ENCODE measurements around the gene CD2BP2.
A peak's percentile ranks its signal among the peaks of the same experiment; 100 is the strongest.
"Not testable (repeated sequence)": the region's sequence is repeated elsewhere in the genome, so short reads cannot be mapped to it uniquely, and the experiment has no call there.

Gene CD2BP2

GRCh38 chr16:30346286-30346685 lies 8.8 kb downstream of the CD2BP2 start:
- no peak for TF ChIP-seq CTCF (conservative IDR thresholded peaks at IDR 0.05; ENCODE audit: low read length)
- DNase-seq (ENCODE audit: low read depth) = no peak
- no peak overlapping the region for H3K4me3 ChIP-seq (ENCODE audit: low read length)

- DNase-seq (ENCODE audit: low read depth); H3K4me3 ChIP-seq (ENCODE audit: low read length): not testable (repeated sequence)
Measured at GRCh38 chr16:30343491-30343820, 11.7 kb downstream of the CD2BP2 start.

- TF ChIP-seq CTCF (conservative IDR thresholded peaks at IDR 0.05; ENCODE audit: low read length) = no peak
- DNase-seq (ENCODE audit: low read depth) = no peak
- H3K4me3 ChIP-seq (ENCODE audit: low read length) = no peak overlapping the region
Measured at GRCh38 chr16:30342751-30343490, 12.2 kb downstream of the CD2BP2 start.

GRCh38 chr16:30341971-30342370 lies 13.1 kb downstream of the CD2BP2 start:
- peak; percentile 9; the same call in 1 of the 2 replicates for TF ChIP-seq CTCF (conservative IDR thresholded peaks at IDR 0.05; ENCODE audit: low read length)
- DNase-seq (ENCODE audit: low read depth); H3K4me3 ChIP-seq (ENCODE audit: low read length): not testable (repeated sequence)

GRCh38 chr16:30340621-30341020 lies 14.5 kb downstream of the CD2BP2 start:
- no peak for DNase-seq (ENCODE audit: low read depth)

GRCh38 chr16:30338715-30339114 lies 16.4 kb downstream of the CD2BP2 start:
- not testable (repeated sequence) for DNase-seq (ENCODE audit: low read depth); H3K4me3 ChIP-seq (ENCODE audit: low read length)

More at GRCh38 chr16:30340621-30341020, 14.5 kb downstream of the CD2BP2 start:
- no peak overlapping the region for H3K4me3 ChIP-seq (ENCODE audit: low read length)
- TF ChIP-seq CTCF (conservative IDR thresholded peaks at IDR 0.05; ENCODE audit: low read length) = no peak

- DNase-seq (ENCODE audit: low read depth); H3K4me3 ChIP-seq (ENCODE audit: low read length): not testable (repeated sequence)
Measured at GRCh38 chr16:30337964-30338357, 17.1 kb downstream of the CD2BP2 start.

- TF ChIP-seq CTCF (conservative IDR thresholded peaks at IDR 0.05; ENCODE audit: low read length) = no peak
- peak; percentile 32 for DNase-seq (ENCODE audit: low read depth)
- peak overlapping the region; percentile 60 for H3K4me3 ChIP-seq (ENCODE audit: low read length)
Measured at GRCh38 chr16:30335598-30336474, 19.3 kb downstream of the CD2BP2 start.

- peak; percentile 72 for DNase-seq (ENCODE audit: low read depth)
- H3K4me3 ChIP-seq (ENCODE audit: low read length) = peak overlapping the region; percentile 70
Measured at GRCh38 chr16:30335028-30335597, 20.0 kb downstream of the CD2BP2 start.

GRCh38 chr16:30334473-30334989 lies 20.6 kb downstream of the CD2BP2 start:
- H3K4me3 ChIP-seq (ENCODE audit: low read length) = peak overlapping the region; percentile 70
- DNase-seq (ENCODE audit: low read depth) = peak; percentile 73

- not testable (repeated sequence) for H3K4me3 ChIP-seq (ENCODE audit: low read length)
- peak; percentile 1 for DNase-seq (ENCODE audit: low read depth)
Measured at GRCh38 chr16:30324220-30324619, 30.9 kb downstream of the CD2BP2 start.

GRCh38 chr16:30318647-30319046 lies 36.5 kb downstream of the CD2BP2 start:
- H3K4me3 ChIP-seq (ENCODE audit: low read length); DNase-seq (ENCODE audit: low read depth): not testable (repeated sequence)

Data from AG10803 (cell line).